ENCODE results near the gene FBXO34. TPM values are rescaled to one million over a fixed set of nuclear protein-coding genes. Genes with fewer than 3 reads are reported as not detected.

FBXO34 gene
- total RNA-seq, 2 donors from 2014 or later = 39.8 to 70.9 TPM

- intact Hi-C loops (cut with DNase I) = no loop called here
- Histone ChIP-seq H3K4me3 (no peak overlapping the region), H3K36me3 (no peaks in the 10 kb centered on the region), H3K9me3 (no peaks in the 10 kb centered on the region), H3K27me3 (no peaks in the 10 kb centered on the region), H3K9ac (ENCODE audit: low read depth in 2 of 2, low read length in 2 of 2) (no peak overlapping the region), H3K4me1 (peaks cover 13% of the 10 kb centered on the region), H3K27ac (no peak overlapping the region)
- TF ChIP-seq, protein P1, sequence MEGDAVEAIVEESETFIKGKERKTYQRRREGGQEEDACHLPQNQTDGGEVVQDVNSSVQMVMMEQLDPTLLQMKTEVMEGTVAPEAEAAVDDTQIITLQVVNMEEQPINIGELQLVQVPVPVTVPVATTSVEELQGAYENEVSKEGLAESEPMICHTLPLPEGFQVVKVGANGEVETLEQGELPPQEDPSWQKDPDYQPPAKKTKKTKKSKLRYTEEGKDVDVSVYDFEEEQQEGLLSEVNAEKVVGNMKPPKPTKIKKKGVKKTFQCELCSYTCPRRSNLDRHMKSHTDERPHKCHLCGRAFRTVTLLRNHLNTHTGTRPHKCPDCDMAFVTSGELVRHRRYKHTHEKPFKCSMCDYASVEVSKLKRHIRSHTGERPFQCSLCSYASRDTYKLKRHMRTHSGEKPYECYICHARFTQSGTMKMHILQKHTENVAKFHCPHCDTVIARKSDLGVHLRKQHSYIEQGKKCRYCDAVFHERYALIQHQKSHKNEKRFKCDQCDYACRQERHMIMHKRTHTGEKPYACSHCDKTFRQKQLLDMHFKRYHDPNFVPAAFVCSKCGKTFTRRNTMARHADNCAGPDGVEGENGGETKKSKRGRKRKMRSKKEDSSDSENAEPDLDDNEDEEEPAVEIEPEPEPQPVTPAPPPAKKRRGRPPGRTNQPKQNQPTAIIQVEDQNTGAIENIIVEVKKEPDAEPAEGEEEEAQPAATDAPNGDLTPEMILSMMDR (IDR thresholded peaks at IDR 0.05) = no peak
- no peak for DNase-seq
Measured at GRCh38 chr14:55328317-55328716, 57.1 kb downstream of the FBXO34 start.

- H3K27ac ChIP-seq = no peak overlapping the region
- no peaks in the 10 kb centered on the region for H3K27me3 ChIP-seq
- H3K4me3 ChIP-seq = no peak overlapping the region
- H3K9me3 ChIP-seq = no peaks in the 10 kb centered on the region
- no peaks in the 10 kb centered on the region for H3K36me3 ChIP-seq
- TF ChIP-seq, protein P1 (IDR thresholded peaks at IDR 0.05) = no peak
- intact Hi-C loops (cut with DNase I) = no loop called here
- H3K9ac ChIP-seq (ENCODE audit: low read depth in 2 of 2, low read length in 2 of 2) = no peak overlapping the region
- H3K4me1 ChIP-seq = peaks cover 20% of the 10 kb centered on the region
- DNase-seq = no peak
Measured at GRCh38 chr14:55329999-55330710, 58.9 kb downstream of the FBXO34 start.

GRCh38 chr14:55332654-55333570 is 61.7 kb downstream of the FBXO34 start:
- Histone ChIP-seq H3K4me3 (no peak overlapping the region), H3K27me3 (no peaks in the 10 kb centered on the region), H3K4me1 (peaks cover 20% of the 10 kb centered on the region), H3K9ac (ENCODE audit: low read depth in 2 of 2, low read length in 2 of 2) (peak overlapping the region in 1 of 2 donors; percentile 4), H3K9me3 (no peaks in the 10 kb centered on the region), H3K36me3 (no peaks in the 10 kb centered on the region), H3K27ac (peak overlapping the region; percentile 37)
- intact Hi-C loops (cut with DNase I) = no loop called here
- TF ChIP-seq, protein P1 (IDR thresholded peaks at IDR 0.05) = no peak
- no peak for DNase-seq

DNA sequence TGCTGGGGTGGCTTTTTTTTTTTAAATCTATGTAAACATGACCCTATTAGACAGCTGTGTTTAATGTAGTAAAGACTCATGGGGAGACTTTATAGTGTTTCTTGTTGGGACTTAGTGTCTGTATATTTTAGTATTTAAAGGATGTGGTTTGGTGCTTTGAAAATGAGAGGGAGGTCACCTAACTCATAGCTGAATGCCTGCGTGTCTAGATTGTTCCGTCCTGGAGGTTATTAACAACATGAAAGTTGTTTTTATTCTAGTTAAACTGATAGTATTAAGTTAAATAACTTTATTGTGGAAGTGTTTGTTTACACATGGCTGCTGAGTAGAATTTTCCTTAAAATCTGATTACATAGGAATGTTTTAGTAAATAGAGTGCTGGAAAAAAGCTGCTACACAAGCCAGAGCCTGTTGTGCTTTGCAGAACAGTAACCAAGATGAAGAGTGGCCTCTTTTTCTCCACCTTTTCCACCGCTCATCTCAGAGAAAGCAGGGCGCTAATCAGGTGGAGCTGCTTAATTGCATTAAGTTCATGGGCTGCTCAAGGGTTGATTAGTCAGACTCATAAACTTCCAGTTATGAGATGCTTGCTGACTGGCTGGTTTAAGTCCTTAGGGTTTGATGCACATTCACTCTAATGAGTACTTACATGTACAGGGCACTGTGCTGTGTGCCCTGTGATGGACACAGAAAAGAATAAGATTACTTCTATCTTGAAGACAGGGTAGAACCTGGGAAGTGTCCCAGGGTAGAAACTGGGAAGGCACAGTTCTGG is 62.7 kb downstream of the FBXO34 start:
- no peaks in the 10 kb centered on the region for H3K36me3 ChIP-seq
- no peaks in the 10 kb centered on the region for H3K9me3 ChIP-seq
- TF ChIP-seq, protein P1 (IDR thresholded peaks at IDR 0.05) = no peak
- peaks cover 20% of the 10 kb centered on the region for H3K4me1 ChIP-seq
- peak overlapping the region in 1 of 2 donors; percentile 51 for H3K9ac ChIP-seq (ENCODE audit: low read depth in 2 of 2, low read length in 2 of 2)
- DNase-seq = no peak
- H3K4me3 ChIP-seq = no peak overlapping the region
- no peaks in the 10 kb centered on the region for H3K27me3 ChIP-seq
- H3K27ac ChIP-seq = peak overlapping the region; percentile 29
- intact Hi-C loops (cut with DNase I) = no loop called here

GRCh38 chr14:55336162-55336561 is 64.9 kb downstream of the FBXO34 start:
- Histone ChIP-seq H3K4me3 (no peak overlapping the region), H3K27me3 (no peaks in the 10 kb centered on the region), H3K9ac (ENCODE audit: low read depth in 2 of 2, low read length in 2 of 2) (no peak overlapping the region), H3K4me1 (peaks cover 20% of the 10 kb centered on the region), H3K36me3 (no peaks in the 10 kb centered on the region), H3K9me3 (no peaks in the 10 kb centered on the region), H3K27ac (no peak overlapping the region)
- no peak for DNase-seq
- TF ChIP-seq, protein P1 (IDR thresholded peaks at IDR 0.05) = no peak
- intact Hi-C loops (cut with DNase I) = no loop called here

Measured in colonic mucosa (tissue), 4 donors.